HEK293T (cell line): ENCODE measurements around the gene WRNIP1.

Experiments
- CTCF ChIA-PET: fragments of 350-600 bp; formaldehyde crosslinking; extraction: SDS; loops from one replicate; lab custom pipeline; 2021; ENCODE audit warnings: antibody characterized with exemption, inconsistent platforms; lab: Yijun Ruan, JAX
- POLR2A ChIA-PET: fragments of 350-600 bp; formaldehyde crosslinking; extraction: SDS; loops from one replicate; lab custom pipeline; 2020; ENCODE audit warnings: antibody characterized with exemption, inconsistent platforms; lab: Yijun Ruan, JAX
- DNase-seq: peaks from one replicate; pipeline ENCODE4 v3.0.0; 2012; ENCODE audit warnings: mixed read lengths; ENCODE audit errors: extremely low spot score
- ARNT ChIP-seq: fragments of 450-650 bp; IDR thresholded peaks from 2 replicates; pipeline ENCODE4 v1.6.1; 2017; ENCODE audit warnings: mild to moderate bottlenecking
- BHLHE40 ChIP-seq: fragments of 450-650 bp; IDR thresholded peaks from 2 replicates; pipeline ENCODE4 v1.6.1; 2016; ENCODE audit warnings: mild to moderate bottlenecking, moderate library complexity, borderline replicate concordance
- CTBP1 ChIP-seq: fragments of 450-650 bp; IDR thresholded peaks from 2 replicates; pipeline ENCODE4 v1.6.1; 2016; ENCODE audit warnings: borderline replicate concordance
- ELF4 ChIP-seq: fragments of 450-650 bp; IDR thresholded peaks from 2 replicates; pipeline ENCODE4 v1.6.1; 2017; ENCODE audit warnings: antibody characterized with exemption
- FOXA1 ChIP-seq: fragments of 450-650 bp; IDR thresholded peaks from 2 replicates; pipeline ENCODE4 v1.6.1; 2016; ENCODE audit warnings: mild to moderate bottlenecking
- FOXK2 ChIP-seq: fragments of 450-650 bp; IDR thresholded peaks from 2 replicates; pipeline ENCODE4 v1.6.1; 2016; ENCODE audit warnings: mild to moderate bottlenecking
- FOXM1 ChIP-seq: fragments of 450-650 bp; IDR thresholded peaks from 2 replicates; pipeline ENCODE4 v1.6.1; 2017; ENCODE audit warnings: mild to moderate bottlenecking, borderline replicate concordance
- HDGF ChIP-seq: fragments of 450-650 bp; IDR thresholded peaks from 2 replicates; pipeline ENCODE4 v1.6.1; 2017; ENCODE audit warnings: antibody characterized with exemption, borderline replicate concordance
- L3MBTL2 ChIP-seq: fragments of 450-650 bp; conservative IDR thresholded peaks from 2 replicates; pipeline ENCODE4 v1.6.1; 2016; ENCODE audit warnings: mild to moderate bottlenecking
- LEF1 ChIP-seq: fragments of 450-650 bp; IDR thresholded peaks from 2 replicates; pipeline ENCODE4 v1.6.1; 2017; ENCODE audit warnings: mild to moderate bottlenecking, borderline replicate concordance
- NFRKB ChIP-seq: fragments of 450-650 bp; IDR thresholded peaks from 2 replicates; pipeline ENCODE4 v1.6.1; 2016; ENCODE audit warnings: mild to moderate bottlenecking, moderate library complexity
- PKNOX1 ChIP-seq: fragments of 450-650 bp; IDR thresholded peaks from 2 replicates; pipeline ENCODE4 v1.6.1; 2016
- SP1 ChIP-seq: fragments of 450-650 bp; IDR thresholded peaks from 2 replicates; pipeline ENCODE4 v1.6.1; 2017
- SUZ12 ChIP-seq: fragments of 450-650 bp; IDR thresholded peaks from 2 replicates; pipeline ENCODE4 v1.6.1; 2016; ENCODE audit warnings: mild to moderate bottlenecking
- TARDBP ChIP-seq: fragments of 450-650 bp; IDR thresholded peaks from 2 replicates; pipeline ENCODE4 v1.6.1; 2016
- ZNF384 ChIP-seq: fragments of 450-650 bp; IDR thresholded peaks from 2 replicates; pipeline ENCODE4 v1.6.1; 2016

Gene WRNIP1

GRCh38 chr6:2766767-2767656, 1.8 kb downstream of the WRNIP1 start:
- POLR2A ChIA-PET, result interaction anchor here (1.2 to 1.8 kb wide), 2 partner anchors 24 to 52 kb away, joined by 3 to 4 read pairs; no protein-coding TSS in a partner anchor
- CTCF ChIA-PET, result interaction anchor here (0.6 to 1.4 kb wide), 7 partner anchors 17 to 223 kb away, joined by 3 to 10 read pairs (median 3); partner anchors contain the start of gene MYLK4
- no peak for TF ChIP-seq PKNOX1
- no peak for TF ChIP-seq NFRKB
- TF ChIP-seq SUZ12, result no peak
- TF ChIP-seq BHLHE40, result no peak
- no peak for TF ChIP-seq SP1
- TF ChIP-seq LEF1, result no peak
- no peak for TF ChIP-seq HDGF
- no peak for TF ChIP-seq TARDBP
- no peak for TF ChIP-seq ZNF384
- TF ChIP-seq ARNT, result no peak
- TF ChIP-seq FOXM1, result no peak
- TF ChIP-seq L3MBTL2, result no peak
- TF ChIP-seq CTBP1, result no peak
- TF ChIP-seq ELF4, result no peak
- TF ChIP-seq FOXK2, result no peak
- no peak for TF ChIP-seq FOXA1
- DNase-seq, result no peak

GRCh38 chr6:2767657-2768524, 2.7 kb downstream of the WRNIP1 start:
- CTCF ChIA-PET, result interaction anchor here (0.6 to 2.2 kb wide), 8 partner anchors 18 to 1168 kb away, joined by 3 to 10 read pairs (median 6); partner anchors contain the start of gene MYLK4
- no peak for DNase-seq
- POLR2A ChIA-PET, result interaction anchor here (0.8 kb wide), 1 partner anchor 221 kb away, joined by 4 read pairs; no protein-coding TSS in a partner anchor
- TF ChIP-seq SUZ12, result no peak
- no peak for TF ChIP-seq FOXK2
- TF ChIP-seq SP1, result no peak
- TF ChIP-seq LEF1, result no peak

GRCh38 chr6:2768696-2769095, 3.5 kb downstream of the WRNIP1 start:
- POLR2A ChIA-PET, result interaction anchor here (0.6 to 1.0 kb wide), 5 partner anchors 23 to 295 kb away, joined by 3 to 4 read pairs (median 4); no protein-coding TSS in a partner anchor
- DNase-seq, result no peak

GRCh38 chr6:2770171-2770570, 5.0 kb downstream of the WRNIP1 start:
- DNase-seq, result peak; percentile 56
- CTCF ChIA-PET, result interaction anchor here (0.8 to 2.2 kb wide), 5 partner anchors 13 to 32 kb away, joined by 3 to 6 read pairs (median 4); no protein-coding TSS in a partner anchor
- TF ChIP-seq FOXA1, result no peak
- TF ChIP-seq BHLHE40, result no peak
- POLR2A ChIA-PET, result interaction anchor here (0.6 to 1.7 kb wide), 5 partner anchors 9 to 1142 kb away, joined by 3 to 6 read pairs (median 4); no protein-coding TSS in a partner anchor

More at GRCh38 chr6:2768696-2769095, 3.5 kb downstream of the WRNIP1 start:
- TF ChIP-seq L3MBTL2 (no peak), HDGF (no peak), CTBP1 (no peak), TARDBP (no peak), LEF1 (no peak), FOXA1 (no peak), SUZ12 (no peak), PKNOX1 (no peak), FOXK2 (no peak), ELF4 (no peak), SP1 (no peak), ZNF384 (no peak), ARNT (no peak), BHLHE40 (no peak), FOXM1 (no peak), NFRKB (no peak)
- CTCF ChIA-PET, result interaction anchor here (0.6 to 2.2 kb wide), 4 partner anchors 19 to 1169 kb away, joined by 3 to 6 read pairs (median 6); no protein-coding TSS in a partner anchor

- ChIA-PET CTCF (interaction anchor here (0.9 to 1.2 kb wide), 2 partner anchors 9 to 20 kb away, joined by 4 to 6 read pairs; no protein-coding TSS in a partner anchor), POLR2A (interaction anchor here (1.1 to 1.7 kb wide), 2 partner anchors 10 kb away, joined by 3 to 6 read pairs; no protein-coding TSS in a partner anchor)
- no peak for DNase-seq
- TF ChIP-seq FOXM1 (no peak), PKNOX1 (no peak), ARNT (no peak)
These were observed 5.9 kb downstream of the WRNIP1 start for GRCh38 chr6:2771079-2771478.
